ENCODE measurements around the gene ABHD13.

ABHD13 gene

DNA sequence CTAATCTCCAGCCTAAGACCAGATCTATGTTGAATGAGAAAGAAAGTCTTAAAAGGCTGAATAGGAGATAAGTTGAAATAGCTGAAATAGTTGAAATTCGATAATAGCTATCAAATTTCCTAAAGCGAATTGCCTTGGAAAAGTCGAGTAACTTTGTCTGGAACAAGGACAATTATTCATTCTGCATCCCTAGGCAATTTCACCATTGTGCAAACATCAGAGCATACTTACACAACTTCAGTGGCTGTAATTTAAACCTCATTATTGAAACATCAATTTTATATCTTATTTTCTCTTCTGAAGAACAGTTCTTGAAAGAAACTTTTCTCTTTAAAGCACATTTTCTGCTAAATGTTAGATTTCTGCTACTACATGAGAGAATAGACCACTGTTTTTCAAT, 64.9 kb downstream of the ABHD13 start:
- WGBS (ENCODE audit: insufficient coverage, insufficient read length): no CpG with 5 or more reads among the region's 3 CpGs

More for the DNA sequence above, 64.9 kb downstream of the ABHD13 start:
- no peaks in the 10 kb centered on the region for H3K9me3 ChIP-seq (ENCODE audit: control insufficient read depth, insufficient read depth, low read length)
- no peak overlapping the region for H3K27ac ChIP-seq (ENCODE audit: low read length)
- H3K4me1 ChIP-seq (ENCODE audit: control insufficient read depth, insufficient read depth, low read length): peaks cover 4% of the 10 kb centered on the region; the same call in 1 of the 2 replicates
- no peaks in the 10 kb centered on the region for H3K36me3 ChIP-seq (ENCODE audit: control insufficient read depth, insufficient read depth, low read length)
- no peak overlapping the region for H3K4me3 ChIP-seq (ENCODE audit: low read length)
- DNase-seq (ENCODE audit: low read depth, low spot score): no peak
- H3K27me3 ChIP-seq (ENCODE audit: control insufficient read depth, insufficient read depth, low read length): no peaks in the 10 kb centered on the region

Data from iPS DF 6.9 (cell line).